ENCODE data around the gene LAMA5.
"Not testable (repeated sequence)": the region's sequence is repeated elsewhere in the genome, so short reads cannot be mapped to it uniquely, and the experiment has no call there.

Gene LAMA5

GRCh38 chr20:62387933-62388635 lies 21.0 kb upstream of the LAMA5 start:
- no peak for DNase-seq

GRCh38 chr20:62387219-62387913 lies 20.3 kb upstream of the LAMA5 start:
- no peak for DNase-seq

- peak; percentile 82 for DNase-seq
These were observed 19.5 kb upstream of the LAMA5 start, which contains the start of gene RPS21 for GRCh38 chr20:62386383-62387218. RPS21 (plus strand) TSS chr20:62387103; CDS start chr20:62387339, 236 bp downstream.

GRCh38 chr20:62382306-62383198 lies 15.4 kb upstream of the LAMA5 start:
- peak; percentile 80 for DNase-seq

GRCh38 chr20:62381842-62382241 lies 14.7 kb upstream of the LAMA5 start:
- no peak for DNase-seq

- DNase-seq: no peak
These were observed 14.2 kb upstream of the LAMA5 start for GRCh38 chr20:62381202-62381797.

- DNase-seq: no peak
These were observed 11.1 kb upstream of the LAMA5 start for GRCh38 chr20:62378215-62378614.

- peak; percentile 53 for DNase-seq
These were observed 10.6 kb upstream of the LAMA5 start for GRCh38 chr20:62377615-62378178.

- no peak for DNase-seq
These were observed 10.0 kb upstream of the LAMA5 start for GRCh38 chr20:62377064-62377461.

- DNase-seq: no peak
These were observed 9.3 kb upstream of the LAMA5 start for GRCh38 chr20:62376112-62377063.

- no peak for DNase-seq
These were observed 7.4 kb upstream of the LAMA5 start for GRCh38 chr20:62374331-62375152.

GRCh38 chr20:62373631-62374179 lies 6.6 kb upstream of the LAMA5 start:
- not testable (repeated sequence) for DNase-seq

GRCh38 chr20:62372042-62372993 lies 5.2 kb upstream of the LAMA5 start:
- no peak for DNase-seq

- no peak for DNase-seq
These were observed 4.5 kb upstream of the LAMA5 start for GRCh38 chr20:62371588-62372041.

GRCh38 chr20:62370807-62371587 lies 3.9 kb upstream of the LAMA5 start:
- DNase-seq: no peak

GRCh38 chr20:62370115-62370806 lies 3.1 kb upstream of the LAMA5 start:
- DNase-seq: no peak

- no peak for DNase-seq
These were observed 2.7 kb upstream of the LAMA5 start for GRCh38 chr20:62369815-62370114.
